Inflammatory macrophage treated with lipopolysaccharide for 4 hours (primary cell): Measurements from ENCODE around the gene SREBF2.

Experiments
- DNase-seq: peaks from one replicate; pipeline ENCODE4 v3.0.0-alpha.2; 2020

SREBF2 gene

GRCh38 chr22:41880653-41881052 lies 47.7 kb downstream of the SREBF2 start:
- DNase-seq = no peak

GRCh38 chr22:41883400-41883799 lies 50.5 kb downstream of the SREBF2 start:
- no peak for DNase-seq

- no peak for DNase-seq
Observed at GRCh38 chr22:41885116-41885515, 52.2 kb downstream of the SREBF2 start.

GRCh38 chr22:41885516-41885915 lies 52.6 kb downstream of the SREBF2 start:
- no peak for DNase-seq

GRCh38 chr22:41888627-41889200 lies 55.8 kb downstream of the SREBF2 start:
- no peak for DNase-seq

- no peak for DNase-seq
Observed at GRCh38 chr22:41891407-41891806, 58.5 kb downstream of the SREBF2 start.

- DNase-seq = no peak
Observed at GRCh38 chr22:41892721-41893120, 59.8 kb downstream of the SREBF2 start.

- no peak for DNase-seq
Observed at GRCh38 chr22:41893591-41894375, 60.9 kb downstream of the SREBF2 start.

GRCh38 chr22:41898645-41899044 lies 65.7 kb downstream of the SREBF2 start:
- DNase-seq = no peak

- DNase-seq = no peak
Observed at GRCh38 chr22:41899110-41899509, 66.2 kb downstream of the SREBF2 start.

- DNase-seq = no peak
Observed at GRCh38 chr22:41899992-41900651, 67.2 kb downstream of the SREBF2 start.

GRCh38 chr22:41900652-41901312 lies 67.9 kb downstream of the SREBF2 start:
- no peak for DNase-seq

GRCh38 chr22:41902016-41902415 lies 69.1 kb downstream of the SREBF2 start:
- no peak for DNase-seq

- no peak for DNase-seq
Observed at GRCh38 chr22:41902932-41903421, 70.1 kb downstream of the SREBF2 start.

- DNase-seq = no peak
Observed at GRCh38 chr22:41904450-41905410, 71.8 kb downstream of the SREBF2 start.

GRCh38 chr22:41905411-41906202 lies 72.7 kb downstream of the SREBF2 start:
- no peak for DNase-seq

- no peak for DNase-seq
Observed at GRCh38 chr22:41906822-41907221, 73.9 kb downstream of the SREBF2 start.

GRCh38 chr22:41907436-41908401 lies 74.8 kb downstream of the SREBF2 start:
- no peak for DNase-seq

GRCh38 chr22:41908411-41909309 lies 75.8 kb downstream of the SREBF2 start:
- no peak for DNase-seq
